HG03196 (cell line): ENCODE results near the gene CYP4X1.
"Not testable (repeated sequence)": the region's sequence is repeated elsewhere in the genome, so short reads cannot be mapped to it uniquely, and the experiment has no call there.

ENCODE experiments used
- ATAC-seq: cut with Tn5 transposase; IDR thresholded peaks from one replicate; pipeline ENCODE4 v1.9.1; 2021; ENCODE audit not compliant: unreplicated experiment

The CYP4X1 gene

GRCh38 chr1:47023268-47024140 lies at the start of gene CYP4X1:
TSS of gene CYP4X1 (plus strand) at chr1:47023669. CDS start at chr1:47023818, 149 bp downstream.
- ATAC-seq, result no peak

- no peak for ATAC-seq
Measured at GRCh38 chr1:46983166-46983829, 40.2 kb upstream of the CYP4X1 start.

GRCh38 chr1:46983830-46984586 lies 39.5 kb upstream of the CYP4X1 start:
- ATAC-seq, result no peak

GRCh38 chr1:46990541-46990940 lies 32.9 kb upstream of the CYP4X1 start:
- ATAC-seq, result not testable (repeated sequence)

GRCh38 chr1:46991083-46991923 lies 32.2 kb upstream of the CYP4X1 start:
- ATAC-seq, result no peak

- no peak for ATAC-seq
Measured at GRCh38 chr1:46996659-46997281, 26.7 kb upstream of the CYP4X1 start.

GRCh38 chr1:47002211-47002610 lies 21.3 kb upstream of the CYP4X1 start:
- ATAC-seq, result no peak

GRCh38 chr1:47003896-47004403 lies 19.5 kb upstream of the CYP4X1 start:
- no peak for ATAC-seq

GRCh38 chr1:47006437-47006836 lies 17.0 kb upstream of the CYP4X1 start:
- not testable (repeated sequence) for ATAC-seq

GRCh38 chr1:47013293-47013692 lies 10.2 kb upstream of the CYP4X1 start:
- no peak for ATAC-seq

- no peak for ATAC-seq
Measured at GRCh38 chr1:47021070-47021469, 2.4 kb upstream of the CYP4X1 start.

GRCh38 chr1:47024141-47024801 lies 802 bp downstream of the CYP4X1 start:
- ATAC-seq, result no peak

- ATAC-seq, result no peak
Measured at GRCh38 chr1:47030170-47030805, 6.8 kb downstream of the CYP4X1 start.

- ATAC-seq, result no peak
Measured at GRCh38 chr1:47031059-47031458, 7.6 kb downstream of the CYP4X1 start.

GRCh38 chr1:47031585-47031984 lies 8.1 kb downstream of the CYP4X1 start:
- ATAC-seq, result no peak

GRCh38 chr1:47036764-47037163 lies 13.3 kb downstream of the CYP4X1 start:
- ATAC-seq, result no peak

- ATAC-seq, result no peak
Measured at GRCh38 chr1:47059376-47059775, 35.9 kb downstream of the CYP4X1 start.

- ATAC-seq, result no peak
Measured at GRCh38 chr1:47067097-47067594, 43.7 kb downstream of the CYP4X1 start, which contains the start of gene CYP4Z1. TSS of gene CYP4Z1 (plus strand) at chr1:47067231. CDS start at chr1:47067491, 260 bp downstream.

- ATAC-seq, result not testable (repeated sequence)
Measured at GRCh38 chr1:47069080-47069479, 45.6 kb downstream of the CYP4X1 start.
